Measurements from ENCODE around the gene SERPINB13.
"Not testable (repeated sequence)": the region's sequence is repeated elsewhere in the genome, so short reads cannot be mapped to it uniquely, and the experiment has no call there.

SERPINB13 gene

GRCh38 chr18:63590373-63590772 is 3.2 kb downstream of the SERPINB13 start:
- no peak for DNase-seq (ENCODE audit: low spot score)

- no peak for DNase-seq (ENCODE audit: low spot score)
Measured at GRCh38 chr18:63590966-63591695, 4.0 kb downstream of the SERPINB13 start.

- no peak for DNase-seq (ENCODE audit: low spot score)
Measured at GRCh38 chr18:63591725-63592124, 4.6 kb downstream of the SERPINB13 start.

- DNase-seq (ENCODE audit: low spot score), result no peak
Measured at GRCh38 chr18:63592471-63592870, 5.3 kb downstream of the SERPINB13 start.

- no peak for DNase-seq (ENCODE audit: low spot score)
Measured at GRCh38 chr18:63596964-63597363, 9.8 kb downstream of the SERPINB13 start.

- DNase-seq (ENCODE audit: low spot score), result no peak
Measured at GRCh38 chr18:63603355-63603754, 16.2 kb downstream of the SERPINB13 start.

- DNase-seq (ENCODE audit: low spot score), result no peak
Measured at GRCh38 chr18:63603772-63604171, 16.6 kb downstream of the SERPINB13 start.

- no peak for DNase-seq (ENCODE audit: low spot score)
Measured at GRCh38 chr18:63604791-63605567, 17.8 kb downstream of the SERPINB13 start.

- DNase-seq (ENCODE audit: low spot score), result no peak
Measured at GRCh38 chr18:63606526-63606925, 19.4 kb downstream of the SERPINB13 start.

- DNase-seq (ENCODE audit: low spot score), result no peak
Measured at GRCh38 chr18:63613420-63613819, 26.3 kb downstream of the SERPINB13 start.

- DNase-seq (ENCODE audit: low spot score), result no peak
Measured at GRCh38 chr18:63617049-63617914, 30.1 kb downstream of the SERPINB13 start.

GRCh38 chr18:63617915-63618234 is 30.7 kb downstream of the SERPINB13 start:
- DNase-seq (ENCODE audit: low spot score), result no peak

- no peak for DNase-seq (ENCODE audit: low spot score)
Measured at GRCh38 chr18:63619661-63620060, 32.5 kb downstream of the SERPINB13 start.

GRCh38 chr18:63624863-63625262 is 37.7 kb downstream of the SERPINB13 start:
- no peak for DNase-seq (ENCODE audit: low spot score)

GRCh38 chr18:63626431-63626830 is 39.3 kb downstream of the SERPINB13 start:
- no peak for DNase-seq (ENCODE audit: low spot score)

- no peak for DNase-seq (ENCODE audit: low spot score)
Measured at GRCh38 chr18:63627819-63628218, 40.7 kb downstream of the SERPINB13 start.

GRCh38 chr18:63637703-63638102 is 50.6 kb downstream of the SERPINB13 start:
- DNase-seq (ENCODE audit: low spot score), result no peak

- DNase-seq (ENCODE audit: low spot score), result not testable (repeated sequence)
Measured at GRCh38 chr18:63641157-63641680, 54.1 kb downstream of the SERPINB13 start.

GRCh38 chr18:63642668-63643356 is 55.7 kb downstream of the SERPINB13 start:
- DNase-seq (ENCODE audit: low spot score), result not testable (repeated sequence)

GRCh38 chr18:63644142-63644541 is 57.0 kb downstream of the SERPINB13 start, which contains the start of gene SERPINB4:
Gene SERPINB4, minus strand, starts transcription at chr18:63644256. Its CDS starts 679 bp downstream, at chr18:63643577.
- DNase-seq (ENCODE audit: low spot score), result not testable (repeated sequence)

- not testable (repeated sequence) for DNase-seq (ENCODE audit: low spot score)
Measured at GRCh38 chr18:63644694-63645093, 57.6 kb downstream of the SERPINB13 start.

GRCh38 chr18:63646936-63647335 is 59.8 kb downstream of the SERPINB13 start:
- DNase-seq (ENCODE audit: low spot score), result no peak
